HEK293 (cell line): Measurements from ENCODE around the gene MASP2.

ENCODE experiments used
- CTCF ChIA-PET: fragments of 350-600 bp; formaldehyde crosslinking; extraction: SDS; loops from one replicate; lab custom pipeline; 2021; ENCODE audit warnings: antibody characterized with exemption; lab: Yijun Ruan, JAX
- POLR2A ChIA-PET: fragments of 300-600 bp; formaldehyde crosslinking; extraction: SDS; loops from one replicate; lab custom pipeline; 2020; ENCODE audit warnings: antibody characterized with exemption, inconsistent platforms; lab: Yijun Ruan, JAX
- H3K27ac ChIP-seq: fragments of 200-500 bp; sonication (Bioruptor generic); 2 replicates; pipeline ENCODE4 v1.5.1; 2014; ENCODE audit warnings: low read depth, low read length, control low read depth, inconsistent platforms; ENCODE audit errors: extremely low read depth
- H3K36me3 ChIP-seq, 2 experiments: fragments of 200-500 bp in 1 of 2; sonication (Bioruptor generic) in 1 of 2; 1 replicate in 1 of 2; 2 replicates in 1 of 2; pipeline ENCODE4 v1.5.1; 2014 to 2017; ENCODE audit warnings: inconsistent platforms in 2 of 2, low read length in 2 of 2; ENCODE audit not compliant: control insufficient read depth in 2 of 2, insufficient read depth in 1 of 2
- H3K4me1 ChIP-seq: fragments of 200-500 bp; sonication (Bioruptor generic); 2 replicates; pipeline ENCODE4 v1.5.1; 2014; ENCODE audit warnings: mild to moderate bottlenecking, low read length, inconsistent platforms; ENCODE audit not compliant: control insufficient read depth, insufficient read depth
- H3K4me3 ChIP-seq: 2 replicates; pipeline ENCODE4 v1.5.1; 2011; ENCODE audit warnings: low read depth, mild to moderate bottlenecking, control low read depth, low read length, moderate library complexity
- H3K9me3 ChIP-seq: fragments of 200-500 bp; sonication (Bioruptor generic); 2 replicates; pipeline ENCODE4 v1.5.1; 2014; ENCODE audit warnings: low read depth, low read length, inconsistent platforms; ENCODE audit not compliant: control insufficient read depth, insufficient read depth
- EGR2 ChIP-seq: fragments of 450-650 bp; formaldehyde crosslinking; IDR thresholded peaks from 2 replicates; pipeline ENCODE4 v1.5.1; 2016; ENCODE audit warnings: low read depth, missing biosample characterization, missing genetic modification characterization
- FEZF1 ChIP-seq: fragments of 450-650 bp; formaldehyde crosslinking; IDR thresholded peaks from 2 replicates; pipeline ENCODE4 v1.5.1; 2016; ENCODE audit warnings: missing biosample characterization, missing genetic modification characterization
- KLF1 ChIP-seq: fragments of 450-650 bp; formaldehyde crosslinking; IDR thresholded peaks from 2 replicates; pipeline ENCODE4 v1.5.1; 2016; ENCODE audit warnings: missing biosample characterization, missing genetic modification characterization
- MZF1 ChIP-seq: fragments of 450-650 bp; formaldehyde crosslinking; IDR thresholded peaks from 2 replicates; pipeline ENCODE4 v1.5.1; 2017; ENCODE audit warnings: missing biosample characterization, missing genetic modification characterization, borderline replicate concordance
- PRDM1 ChIP-seq: fragments of 450-650 bp; formaldehyde crosslinking; IDR thresholded peaks from 2 replicates; pipeline ENCODE4; 2016; ENCODE audit warnings: missing biosample characterization, missing genetic modification characterization
- PRDM10 ChIP-seq: fragments of 450-650 bp; formaldehyde crosslinking; IDR thresholded peaks from 2 replicates; pipeline ENCODE4 v1.5.1; 2016; ENCODE audit warnings: missing biosample characterization, missing genetic modification characterization
- ZBTB17 ChIP-seq: fragments of 450-650 bp; formaldehyde crosslinking; IDR thresholded peaks from 2 replicates; pipeline ENCODE4 v1.5.1; 2016; ENCODE audit warnings: missing biosample characterization, missing genetic modification characterization
- ZBTB48 ChIP-seq: fragments of 450-650 bp; formaldehyde crosslinking; IDR thresholded peaks from 2 replicates; pipeline ENCODE4 v1.5.1; 2016; ENCODE audit warnings: missing biosample characterization, missing genetic modification characterization
- ZBTB8A ChIP-seq: fragments of 450-650 bp; formaldehyde crosslinking; IDR thresholded peaks from 2 replicates; pipeline ENCODE4 v1.5.1; 2016; ENCODE audit warnings: missing biosample characterization, missing genetic modification characterization
- ZNF148 ChIP-seq: fragments of 450-650 bp; formaldehyde crosslinking; IDR thresholded peaks from 2 replicates; pipeline ENCODE4 v1.5.0; 2017; ENCODE audit warnings: missing biosample characterization, missing genetic modification characterization, borderline replicate concordance
- ZNF169 ChIP-seq: fragments of 450-650 bp; formaldehyde crosslinking; IDR thresholded peaks from 2 replicates; pipeline ENCODE4 v1.5.1; 2016; ENCODE audit warnings: missing biosample characterization, missing genetic modification characterization
- ZNF18 ChIP-seq: fragments of 450-650 bp; formaldehyde crosslinking; IDR thresholded peaks from 2 replicates; pipeline ENCODE4 v1.5.1; 2016; ENCODE audit warnings: missing biosample characterization, missing genetic modification characterization
- ZNF223 ChIP-seq: fragments of 450-650 bp; formaldehyde crosslinking; IDR thresholded peaks from 2 replicates; pipeline ENCODE4 v1.5.1; 2016; ENCODE audit warnings: missing biosample characterization, missing genetic modification characterization
- ZNF274 ChIP-seq, 2 experiments: fragments of 200-500 bp in 1 of 2; fragments of 450-650 bp in 1 of 2; sonication (Bioruptor generic) in 1 of 2; formaldehyde crosslinking in 1 of 2; IDR thresholded peaks; 2 replicates each; pipeline versions ENCODE4 v1.5.1 to v1.6.1; 2014 to 2016; ENCODE audit warnings: borderline replicate concordance in 1 of 2, inconsistent platforms in 1 of 2, low read length in 1 of 2, missing biosample characterization in 1 of 2, missing genetic modification characterization in 1 of 2
- ZNF366 ChIP-seq: fragments of 450-650 bp; formaldehyde crosslinking; conservative IDR thresholded peaks from 2 replicates; pipeline ENCODE4 v1.5.1; 2016; ENCODE audit warnings: missing biosample characterization, missing genetic modification characterization
- ZNF398 ChIP-seq: fragments of 450-650 bp; formaldehyde crosslinking; IDR thresholded peaks from 2 replicates; pipeline ENCODE4 v1.5.1; 2017; ENCODE audit warnings: missing biosample characterization, missing genetic modification characterization
- ZNF423 ChIP-seq: fragments of 450-650 bp; formaldehyde crosslinking; IDR thresholded peaks from 2 replicates; pipeline ENCODE4 v1.5.1; 2016; ENCODE audit warnings: missing biosample characterization, missing genetic modification characterization
- ZNF561 ChIP-seq: fragments of 450-650 bp; IDR thresholded peaks from 2 replicates; pipeline ENCODE4 v1.5.1; 2018; ENCODE audit warnings: missing biosample characterization, missing genetic modification characterization, borderline replicate concordance
- ZNF596 ChIP-seq: fragments of 450-650 bp; IDR thresholded peaks from 2 replicates; pipeline ENCODE4 v1.5.0; 2018; ENCODE audit warnings: missing biosample characterization, mild to moderate bottlenecking, missing genetic modification characterization, moderate library complexity
- ZNF707 ChIP-seq: fragments of 450-650 bp; formaldehyde crosslinking; IDR thresholded peaks from 2 replicates; pipeline ENCODE4 v1.5.1; 2016; ENCODE audit warnings: missing biosample characterization, missing genetic modification characterization
- ZNF830 ChIP-seq: fragments of 450-650 bp; IDR thresholded peaks from 2 replicates; pipeline ENCODE4 v1.5.0; 2018; ENCODE audit warnings: missing biosample characterization, missing genetic modification characterization, low read depth, mild to moderate bottlenecking, moderate library complexity
- ZXDB ChIP-seq: fragments of 450-650 bp; formaldehyde crosslinking; IDR thresholded peaks from 2 replicates; pipeline ENCODE4 v1.5.1; 2016; ENCODE audit warnings: missing biosample characterization, missing genetic modification characterization

Gene MASP2

GRCh38 chr1:10987840-10988417, 59.1 kb downstream of the MASP2 start:
- Histone ChIP-seq H3K9me3 (no peaks in the 10 kb centered on the region), H3K27ac (no peak overlapping the region), H3K4me3 (no peak overlapping the region), H3K36me3 (no peaks in the 10 kb centered on the region), H3K4me1 (no peaks in the 10 kb centered on the region; the same call in 1 of the 2 replicates)
- ChIA-PET CTCF (no interaction called here), POLR2A (no interaction called here)
- TF ChIP-seq ZXDB (no peak), ZNF366 (tag by site-specific recombination) (peak; percentile 92), ZNF223 (tag by site-specific recombination) (no peak), FEZF1 (tag by site-specific recombination) (no peak), ZNF561 (tag by site-specific recombination) (no peak), ZNF169 (tag by site-specific recombination) (no peak), ZBTB8A (tag by site-specific recombination) (no peak), ZNF148 (tag by site-specific recombination) (no peak), MZF1 (tag by site-specific recombination) (no peak), ZNF423 (no peak), ZNF830 (tag by site-specific recombination) (no peak), ZNF596 (peak; percentile 56; the same call in 1 of the 2 replicates), ZNF398 (tag by site-specific recombination) (no peak), ZBTB48 (tag by site-specific recombination) (no peak), ZNF707 (tag by site-specific recombination) (no peak), KLF1 (no peak), PRDM10 (0 out of 2 replicates have a peak, but pooled peaks have one; percentile 15), PRDM1 (tag by site-specific recombination) (0 out of 2 replicates have a peak, but pooled peaks have one; percentile 20), ZBTB17 (tag by site-specific recombination) (peak; percentile 16; the same call in 1 of the 2 replicates), ZNF18 (tag by site-specific recombination) (no peak), EGR2 (tag by site-specific recombination) (no peak), ZNF274 (IDR thresholded peaks at IDR 0.05; ENCODE audit: low read length) (no peak), ZNF274 (tag by site-specific recombination; IDR thresholded peaks at IDR 0.05; ENCODE audit: borderline replicate concordance) (no peak)
- TF ChIP-seq, all 188 proteins: peak for 5
